ENCODE results near the gene CTXND1.

Gene CTXND1

GRCh38 chr15:80183306-80183705, 68.7 kb downstream of the CTXND1 start:
- no peak for DNase-seq (ENCODE audit: low read depth in 2 of 2, low spot score in 1 of 2)

- no peak for DNase-seq (ENCODE audit: low read depth in 2 of 2, low spot score in 1 of 2)
These were observed 69.3 kb downstream of the CTXND1 start for GRCh38 chr15:80182611-80183261.

GRCh38 chr15:80180986-80181385, 71.0 kb downstream of the CTXND1 start:
- no peak for DNase-seq (ENCODE audit: low read depth in 2 of 2, low spot score in 1 of 2)

GRCh38 chr15:80180468-80180867, 71.5 kb downstream of the CTXND1 start:
- no peak for DNase-seq (ENCODE audit: low read depth in 2 of 2, low spot score in 1 of 2)

- DNase-seq (ENCODE audit: low read depth in 2 of 2, low spot score in 1 of 2), result no peak
These were observed 72.1 kb downstream of the CTXND1 start for GRCh38 chr15:80179935-80180334.

GRCh38 chr15:80179025-80179759, 72.8 kb downstream of the CTXND1 start:
- DNase-seq (ENCODE audit: low read depth in 2 of 2, low spot score in 1 of 2), result no peak

GRCh38 chr15:80177156-80177555, 74.9 kb downstream of the CTXND1 start:
- DNase-seq (ENCODE audit: low read depth in 2 of 2, low spot score in 1 of 2), result no peak

- DNase-seq (ENCODE audit: low read depth in 2 of 2, low spot score in 1 of 2), result no peak
These were observed 75.6 kb downstream of the CTXND1 start for GRCh38 chr15:80176443-80176842.

GRCh38 chr15:80175436-80175835, 76.6 kb downstream of the CTXND1 start:
- DNase-seq (ENCODE audit: low read depth in 2 of 2, low spot score in 1 of 2), result no peak

- DNase-seq (ENCODE audit: low read depth in 2 of 2, low spot score in 1 of 2), result no peak
These were observed 77.8 kb downstream of the CTXND1 start for GRCh38 chr15:80174017-80174746.

GRCh38 chr15:80173022-80173759, 78.8 kb downstream of the CTXND1 start:
- DNase-seq (ENCODE audit: low read depth in 2 of 2, low spot score in 1 of 2), result peak in 1 of 2 donors; percentile 37

- no peak for DNase-seq (ENCODE audit: low read depth in 2 of 2, low spot score in 1 of 2)
These were observed 79.6 kb downstream of the CTXND1 start for GRCh38 chr15:80172401-80172800.

GRCh38 chr15:80171787-80172186, 80.2 kb downstream of the CTXND1 start:
- no peak for DNase-seq (ENCODE audit: low read depth in 2 of 2, low spot score in 1 of 2)

GRCh38 chr15:80170596-80170995, 81.4 kb downstream of the CTXND1 start:
- no peak for DNase-seq (ENCODE audit: low read depth in 2 of 2, low spot score in 1 of 2)

- no peak for DNase-seq (ENCODE audit: low read depth in 2 of 2, low spot score in 1 of 2)
These were observed 82.2 kb downstream of the CTXND1 start for GRCh38 chr15:80169768-80170357.

- no peak for DNase-seq (ENCODE audit: low read depth in 2 of 2, low spot score in 1 of 2)
These were observed 83.6 kb downstream of the CTXND1 start for GRCh38 chr15:80168421-80168820.

GRCh38 chr15:80167936-80168335, 84.1 kb downstream of the CTXND1 start:
- no peak for DNase-seq (ENCODE audit: low read depth in 2 of 2, low spot score in 1 of 2)

GRCh38 chr15:80163897-80164296, 88.1 kb downstream of the CTXND1 start:
- DNase-seq (ENCODE audit: low read depth in 2 of 2, low spot score in 1 of 2), result no peak

GRCh38 chr15:80163217-80163616, 88.8 kb downstream of the CTXND1 start:
- DNase-seq (ENCODE audit: low read depth in 2 of 2, low spot score in 1 of 2), result no peak

- no peak for DNase-seq (ENCODE audit: low read depth in 2 of 2, low spot score in 1 of 2)
These were observed 89.9 kb downstream of the CTXND1 start for GRCh38 chr15:80162059-80162554.

GRCh38 chr15:80161468-80162016, 90.5 kb downstream of the CTXND1 start:
- no peak for DNase-seq (ENCODE audit: low read depth in 2 of 2, low spot score in 1 of 2)

Measured in stimulated activated CD8-positive, alpha-beta memory T cell treated with anti-CD3 and anti-CD28 coated beads, Interleukin-4, amount 100 ng/mL, for 1 hour (primary cell).